HG03175 (cell line): ENCODE measurements around the gene TXNL4A.

Experiments
- ATAC-seq: cut with Tn5 transposase; IDR thresholded peaks from one replicate; pipeline ENCODE4 v1.9.1; 2021; ENCODE audit warnings: mild to moderate bottlenecking, moderate library complexity; ENCODE audit not compliant: unreplicated experiment

TXNL4A gene

GRCh38 chr18:79950515-79951341 lies 37.6 kb downstream of the TXNL4A start:
- ATAC-seq = peak; percentile 30

GRCh38 chr18:79949697-79950487 lies 38.5 kb downstream of the TXNL4A start:
- no peak for ATAC-seq

GRCh38 chr18:79948719-79949411 lies 39.5 kb downstream of the TXNL4A start:
- ATAC-seq = no peak

GRCh38 chr18:79947881-79948610 lies 40.3 kb downstream of the TXNL4A start:
- no peak for ATAC-seq

GRCh38 chr18:79947054-79947755 lies 41.2 kb downstream of the TXNL4A start:
- ATAC-seq = no peak

- ATAC-seq = no peak
Observed at GRCh38 chr18:79945118-79946042, 43.0 kb downstream of the TXNL4A start.

- no peak for ATAC-seq
Observed at GRCh38 chr18:79944746-79945117, 43.6 kb downstream of the TXNL4A start.

GRCh38 chr18:79944126-79944731 lies 44.1 kb downstream of the TXNL4A start:
- no peak for ATAC-seq

- no peak for ATAC-seq
Observed at GRCh38 chr18:79943608-79944125, 44.7 kb downstream of the TXNL4A start.

GRCh38 chr18:79942786-79943607 lies 45.4 kb downstream of the TXNL4A start:
- no peak for ATAC-seq

- no peak for ATAC-seq
Observed at GRCh38 chr18:79942211-79942610, 46.2 kb downstream of the TXNL4A start.

- no peak for ATAC-seq
Observed at GRCh38 chr18:79941473-79942119, 46.8 kb downstream of the TXNL4A start.

GRCh38 chr18:79940814-79941472 lies 47.4 kb downstream of the TXNL4A start:
- ATAC-seq = no peak

GRCh38 chr18:79940126-79940813 lies 48.1 kb downstream of the TXNL4A start:
- no peak for ATAC-seq

- no peak for ATAC-seq
Observed at GRCh38 chr18:79939096-79939495, 49.3 kb downstream of the TXNL4A start.

- no peak for ATAC-seq
Observed at GRCh38 chr18:79938196-79938595, 50.2 kb downstream of the TXNL4A start.
